GM19099 (cell line): ENCODE data around the gene SLC66A1.
"Not testable (repeated sequence)": the region's sequence is repeated elsewhere in the genome, so short reads cannot be mapped to it uniquely, and the experiment has no call there.

ENCODE experiments used
- POLR2A ChIP-seq: IDR thresholded peaks from 3 replicates; pipeline ENCODE4 v1.6.1; 2011; ENCODE audit warnings: low read depth; ENCODE audit not compliant: insufficient read length; ENCODE audit errors: extremely low read depth

The SLC66A1 gene, protein sequence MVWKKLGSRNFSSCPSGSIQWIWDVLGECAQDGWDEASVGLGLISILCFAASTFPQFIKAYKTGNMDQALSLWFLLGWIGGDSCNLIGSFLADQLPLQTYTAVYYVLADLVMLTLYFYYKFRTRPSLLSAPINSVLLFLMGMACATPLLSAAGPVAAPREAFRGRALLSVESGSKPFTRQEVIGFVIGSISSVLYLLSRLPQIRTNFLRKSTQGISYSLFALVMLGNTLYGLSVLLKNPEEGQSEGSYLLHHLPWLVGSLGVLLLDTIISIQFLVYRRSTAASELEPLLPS

DNA sequence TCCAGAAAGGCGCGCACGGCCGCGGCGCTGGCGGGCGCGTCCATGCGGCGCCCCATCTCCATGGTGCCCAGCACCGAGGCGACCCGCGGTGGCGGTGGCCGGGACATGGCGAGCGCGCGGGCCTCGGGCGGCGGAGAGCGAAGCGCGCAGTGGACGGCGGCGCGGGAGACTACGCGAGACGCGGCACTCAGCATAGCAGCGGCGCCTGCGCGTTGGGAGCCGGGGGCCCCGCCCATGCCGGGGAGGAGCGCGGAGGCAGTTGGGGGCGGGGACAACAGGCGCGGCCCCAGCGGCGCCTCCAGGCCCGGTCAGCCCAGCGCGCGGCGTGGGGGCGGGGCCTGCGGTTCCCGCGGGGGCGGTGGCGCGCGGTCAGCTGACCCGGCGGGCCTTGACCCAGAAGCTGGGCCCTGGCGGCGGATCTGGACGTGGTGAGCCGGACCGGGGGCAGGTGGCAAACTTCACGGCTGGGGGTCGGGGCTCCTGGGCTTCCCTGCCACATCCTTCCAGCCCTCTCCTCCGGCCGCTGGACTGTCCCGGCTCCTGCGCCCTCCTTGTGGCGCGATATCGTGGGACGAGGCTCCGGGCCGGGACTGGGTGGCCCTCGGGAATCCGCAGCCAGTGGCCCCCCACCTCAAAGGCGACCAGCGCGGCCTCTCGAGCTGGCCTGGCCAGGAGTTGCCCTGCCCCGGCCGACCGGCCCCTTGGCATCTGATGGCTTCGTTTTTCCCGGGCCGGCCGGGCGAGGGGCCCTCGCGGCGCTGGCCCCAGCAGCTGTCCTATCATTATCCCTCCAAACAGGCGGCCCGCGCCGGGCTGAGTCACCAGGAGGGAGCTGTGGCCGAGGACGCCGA lies at the start of gene SLC66A1, which contains the start of gene AKR7A2:
Gene SLC66A1 (plus strand): TSS at position 396 of the 851 bp plus-strand sequence. CDS start 5,352 bp downstream, outside the sequence.
Gene AKR7A2 (minus strand): TSS at position 214 of the 851 bp plus-strand sequence. CDS start 20 bp downstream, at position 194.
- peak; percentile 76 for TF ChIP-seq POLR2A

DNA sequence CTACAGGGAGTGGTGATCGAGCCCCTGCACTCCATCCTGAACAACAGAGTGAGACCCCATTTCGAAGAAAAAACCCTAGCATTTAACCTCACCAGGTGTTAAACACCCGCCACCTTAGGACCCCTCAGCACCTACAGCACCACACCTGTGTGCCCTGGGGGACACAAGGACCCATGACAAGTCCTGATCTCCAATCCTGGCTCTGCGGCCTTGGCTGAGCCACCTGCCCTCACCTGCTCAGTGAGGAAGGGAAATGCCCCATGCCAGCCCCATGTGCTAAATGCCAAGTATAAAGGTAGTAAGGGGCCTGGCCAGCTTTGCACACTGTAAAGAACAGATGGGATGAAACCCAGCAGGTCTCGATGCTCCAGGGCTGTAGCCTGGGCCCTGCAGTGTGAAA lies 49.4 kb upstream of the SLC66A1 start:
- TF ChIP-seq POLR2A = no peak

DNA sequence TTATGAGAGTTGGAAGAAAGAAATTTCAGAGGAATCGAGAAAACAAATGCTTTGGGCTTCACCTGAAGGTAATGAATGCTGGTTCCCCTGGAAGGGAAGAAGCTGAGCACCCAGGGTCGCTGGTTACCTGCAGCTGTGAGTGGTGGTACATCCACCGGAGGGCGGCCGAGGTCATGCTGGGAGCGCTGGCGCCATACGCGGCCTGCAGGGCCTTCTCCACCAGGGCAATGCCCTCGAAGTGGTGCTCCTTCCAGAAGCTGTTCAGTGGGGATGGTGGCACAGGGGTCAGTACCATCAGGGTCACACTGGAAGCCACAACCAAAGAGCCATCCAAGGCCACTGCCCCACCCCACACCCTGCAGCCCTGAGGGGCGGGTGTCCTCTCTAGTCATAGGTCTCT lies 43.7 kb upstream of the SLC66A1 start:
- no peak for TF ChIP-seq POLR2A

DNA sequence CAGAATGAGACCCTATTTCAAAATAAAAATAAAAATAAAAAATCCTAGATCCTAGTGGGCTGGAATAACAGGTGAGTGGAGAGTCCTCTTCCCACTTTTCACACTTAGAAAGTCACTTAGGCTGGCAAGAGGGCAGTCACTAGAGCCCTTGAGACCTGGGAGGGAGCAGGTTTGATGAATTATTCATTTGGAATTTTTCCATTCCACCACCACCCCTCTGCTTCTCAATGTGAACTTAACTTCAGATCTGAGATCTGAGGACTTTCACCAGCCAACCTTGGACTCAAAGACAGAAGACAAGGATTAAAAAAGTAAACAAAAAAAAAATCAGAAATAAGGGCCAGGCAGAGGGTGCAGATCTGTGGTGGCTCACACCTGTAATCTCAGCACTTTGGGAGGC lies 40.1 kb upstream of the SLC66A1 start:
- TF ChIP-seq POLR2A = no peak

DNA sequence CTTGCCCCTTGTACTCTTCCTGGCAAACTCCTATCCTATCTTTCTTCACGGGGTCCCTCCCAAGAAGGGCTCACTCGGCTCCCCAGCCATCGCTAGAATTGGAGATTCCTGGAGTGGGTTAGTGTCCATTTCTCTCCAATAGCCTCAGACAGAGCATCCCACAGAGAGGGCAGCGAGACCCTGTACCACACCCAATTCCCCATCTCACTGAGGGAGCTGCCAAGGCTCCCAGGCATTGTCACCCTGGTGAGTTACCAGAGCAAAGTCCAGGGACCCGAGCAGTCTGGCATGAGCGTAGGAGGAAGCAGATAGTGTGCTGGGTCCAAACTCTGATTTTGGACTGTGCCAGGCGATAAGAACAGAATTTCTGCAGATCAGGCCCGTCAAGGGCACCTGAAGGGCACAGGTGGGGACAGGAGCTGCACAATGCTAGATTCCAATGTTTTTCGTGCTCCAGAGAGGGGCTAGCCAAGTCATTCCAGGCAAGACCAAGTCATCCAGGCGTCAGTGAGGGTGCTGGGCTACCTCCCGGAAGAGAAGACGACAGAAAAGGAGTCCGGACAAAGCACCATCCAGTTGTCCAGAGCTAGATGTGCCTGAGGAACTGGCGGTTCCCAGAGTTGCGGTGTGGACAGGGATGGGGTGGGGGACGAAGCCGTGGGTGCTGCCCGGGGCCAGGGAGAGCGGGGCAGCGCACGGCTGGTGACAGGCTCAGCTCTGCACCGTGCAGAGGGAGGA lies 38.9 kb upstream of the SLC66A1 start:
- no peak for TF ChIP-seq POLR2A

DNA sequence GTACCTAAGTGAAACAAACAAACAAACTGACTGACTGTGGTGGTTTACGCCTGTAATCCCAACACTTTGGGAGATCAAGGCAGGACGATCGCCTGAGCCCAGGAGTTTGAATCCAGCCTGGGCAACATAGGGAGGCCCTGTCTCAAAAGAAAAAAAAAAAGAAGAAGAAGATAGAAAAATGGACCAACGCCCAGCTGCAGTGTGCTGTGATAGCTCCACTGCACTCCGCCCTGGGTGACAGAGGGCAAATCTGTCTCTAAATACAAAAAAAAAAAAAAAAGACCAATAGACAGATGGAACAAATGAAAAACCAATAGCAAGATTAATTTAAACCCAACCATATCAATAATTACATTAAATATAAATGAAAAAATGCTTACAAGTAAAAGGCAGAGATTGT lies 37.5 kb upstream of the SLC66A1 start:
- TF ChIP-seq POLR2A = no peak

DNA sequence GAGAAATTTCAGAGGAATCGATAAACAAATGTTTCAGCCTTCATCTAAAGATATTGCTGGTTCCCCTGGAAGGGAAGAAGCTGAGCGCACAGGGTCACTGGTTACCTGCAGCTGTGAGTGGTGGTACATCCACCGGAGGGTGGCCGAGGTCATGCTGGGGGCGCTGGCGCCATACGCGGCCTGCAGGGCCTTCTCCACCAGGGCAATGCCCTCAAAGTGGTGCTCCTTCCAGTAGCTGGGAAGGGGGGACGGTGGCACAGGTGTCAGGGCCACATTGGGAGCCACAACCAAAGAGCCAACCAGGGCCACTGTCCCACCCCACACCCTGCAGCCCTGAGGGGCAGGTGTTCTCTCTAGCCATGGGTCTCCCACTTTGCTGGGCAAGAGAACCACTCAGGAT lies 28.2 kb upstream of the SLC66A1 start:
- TF ChIP-seq POLR2A = no peak

DNA sequence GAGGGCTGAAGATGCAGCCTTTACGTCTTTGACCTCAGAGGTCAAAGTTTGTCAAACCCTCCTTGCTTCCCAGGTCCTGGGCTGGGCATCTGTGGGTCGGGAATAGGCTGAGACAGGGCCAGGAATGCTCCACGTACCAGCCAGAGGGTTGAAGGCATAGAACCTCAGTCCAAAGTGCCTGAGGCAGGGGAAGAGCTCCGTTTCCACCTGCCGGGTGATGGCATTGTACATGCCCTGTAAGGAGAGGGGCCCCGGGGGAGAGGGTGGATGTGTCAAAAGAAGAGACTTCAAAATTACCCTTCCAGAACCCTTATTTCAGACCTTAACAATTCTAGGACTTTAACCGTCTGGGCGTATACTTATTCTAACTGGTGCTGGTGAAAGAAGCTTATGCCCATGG lies 27.2 kb upstream of the SLC66A1 start:
- no peak for TF ChIP-seq POLR2A

DNA sequence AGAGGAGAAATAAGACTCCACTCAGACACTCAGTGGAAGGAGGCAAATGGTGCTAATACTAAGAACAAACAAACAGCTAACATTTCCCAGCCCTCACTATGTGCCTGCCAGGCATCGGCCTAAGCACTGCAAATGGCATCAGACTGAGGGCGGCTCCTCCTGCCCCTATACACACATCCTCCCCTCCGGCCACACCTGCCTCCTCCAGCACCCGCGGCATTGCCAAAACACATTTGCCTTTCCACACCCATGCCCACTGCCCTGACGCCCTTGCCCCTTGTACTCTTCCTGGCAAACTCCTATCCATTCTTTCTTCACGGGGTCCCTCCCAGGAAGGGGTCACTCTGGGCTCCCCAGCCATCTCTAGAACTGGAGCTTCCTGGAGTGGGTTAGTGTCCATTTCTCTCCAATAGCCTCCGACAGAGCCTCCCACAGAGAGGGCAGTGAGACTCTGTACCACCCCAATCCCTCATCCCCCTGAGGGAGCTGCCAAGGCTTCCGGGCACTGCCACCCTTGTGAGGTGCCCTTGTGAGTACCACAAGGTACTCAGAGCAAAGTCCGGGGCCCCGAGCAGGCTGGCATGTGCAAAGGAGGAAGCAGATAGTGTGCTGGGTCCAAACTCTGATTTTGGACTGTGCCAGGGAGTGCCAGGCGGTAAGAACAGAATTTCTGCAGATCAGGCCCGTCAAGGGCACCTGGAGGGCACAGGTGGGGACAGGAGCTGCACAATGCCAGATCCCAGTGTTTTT lies 24.5 kb upstream of the SLC66A1 start:
- no peak for TF ChIP-seq POLR2A

DNA sequence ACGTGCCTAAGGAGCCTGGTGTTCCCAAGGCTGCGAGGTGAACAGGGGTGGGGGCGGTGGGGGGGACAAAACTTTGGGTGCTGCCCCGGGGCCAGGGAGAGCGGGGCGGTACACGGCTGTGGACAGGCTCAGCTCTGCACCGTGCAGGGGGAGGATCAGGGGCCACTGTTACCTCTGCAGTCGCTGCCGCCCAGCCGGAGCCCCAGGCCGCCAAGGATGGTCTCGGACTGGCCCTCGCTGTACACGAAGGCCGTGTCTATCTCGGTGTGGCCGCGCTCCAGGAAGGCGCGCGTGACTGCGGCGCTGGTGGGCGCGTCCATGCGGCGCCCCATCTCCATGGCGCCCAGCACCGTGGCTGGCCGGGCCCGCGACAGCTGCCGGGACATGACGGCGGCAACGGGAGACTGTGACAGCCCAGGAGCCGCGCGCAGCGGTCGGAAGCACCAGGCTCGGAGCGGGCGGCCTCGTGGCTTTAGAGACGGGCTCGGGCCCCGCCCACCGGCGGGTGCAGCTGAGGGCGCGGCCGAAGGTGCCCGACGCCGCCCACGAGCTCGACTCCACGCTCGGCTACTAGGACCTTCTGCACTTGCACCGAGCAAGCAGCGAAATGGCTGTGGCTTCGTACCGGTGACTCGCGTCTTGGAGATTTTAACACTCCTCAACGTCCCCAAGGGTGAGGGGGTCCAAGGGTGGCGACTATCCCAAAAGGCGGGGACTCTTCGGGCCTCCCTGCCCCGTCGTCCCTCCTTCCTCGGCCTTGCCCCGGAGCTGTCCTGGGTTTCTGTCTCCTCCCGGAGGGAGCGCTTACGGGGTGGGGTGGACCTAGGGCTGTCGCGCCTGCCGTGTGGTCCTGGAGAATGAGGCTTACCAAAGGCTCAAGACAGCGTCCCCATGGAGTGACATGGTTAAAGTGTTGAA lies 23.5 kb upstream of the SLC66A1 start, which contains the start of gene AKR7A3:
Gene AKR7A3 (minus strand): TSS at position 447 of the 918 bp plus-strand sequence. CDS start 61 bp downstream, at position 386.
- TF ChIP-seq POLR2A = not testable (repeated sequence)

DNA sequence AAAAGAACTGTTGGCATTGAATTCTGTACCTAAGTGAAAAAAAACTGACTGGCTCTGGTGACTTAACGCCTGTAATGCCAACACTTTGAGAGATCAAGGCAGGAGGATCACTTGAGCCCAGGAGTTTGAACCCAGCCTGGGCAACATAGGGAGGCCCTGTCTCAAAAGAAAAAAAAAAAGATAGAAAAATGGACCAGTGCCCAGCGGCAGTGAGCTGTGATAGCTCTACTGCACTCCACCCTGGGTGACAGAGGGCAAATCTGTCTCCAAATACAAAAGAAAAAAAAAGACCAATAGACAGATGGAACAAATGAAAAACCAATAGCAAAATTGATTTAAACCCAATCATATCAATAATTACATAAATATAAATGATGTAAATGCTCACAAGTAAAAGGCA lies 22.9 kb upstream of the SLC66A1 start:
- TF ChIP-seq POLR2A = no peak

DNA sequence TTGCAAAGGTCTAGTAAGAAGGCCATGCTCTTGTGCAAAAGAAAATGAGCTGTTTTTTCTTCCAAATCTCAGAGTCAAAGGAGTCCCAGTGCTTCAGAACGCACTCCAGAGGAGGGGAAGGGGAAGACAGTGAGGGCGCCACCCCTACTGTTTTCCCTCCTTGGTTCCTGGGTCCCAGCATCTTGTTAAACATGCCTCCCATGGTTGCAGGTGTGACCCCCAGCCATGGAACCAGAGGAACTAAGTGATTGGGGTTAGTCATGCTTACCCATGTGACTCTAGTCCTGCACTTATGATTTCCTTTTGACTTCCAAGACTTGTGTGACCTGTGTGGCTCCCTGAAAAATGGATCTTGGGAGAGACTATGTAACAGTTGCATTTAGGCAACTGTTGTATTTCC lies 17.5 kb upstream of the SLC66A1 start:
- TF ChIP-seq POLR2A = no peak

DNA sequence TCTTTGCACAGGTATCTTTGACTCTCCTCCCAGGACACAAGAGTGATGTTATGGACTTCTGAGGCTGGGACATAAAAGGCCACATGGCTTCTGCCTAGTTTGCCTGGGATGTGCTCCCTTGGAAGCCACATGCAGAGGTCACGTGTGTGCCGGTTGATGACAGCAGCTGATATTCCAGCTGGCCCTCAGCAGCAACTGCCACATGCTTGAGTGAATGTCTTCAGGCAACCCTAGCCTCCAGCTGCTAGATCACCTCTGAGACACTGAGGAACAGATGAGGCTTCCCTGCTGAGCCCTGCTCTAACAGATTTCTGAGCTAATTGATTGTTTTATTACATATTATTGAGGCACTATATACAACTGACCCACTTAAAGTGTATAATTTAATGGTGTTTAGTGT lies 11.9 kb upstream of the SLC66A1 start:
- TF ChIP-seq POLR2A = no peak
